Mesothelial cell of epicardium (in vitro differentiated cells): ENCODE measurements around the gene HARS1. TPM values are rescaled to one million over a fixed set of nuclear protein-coding genes. Genes with fewer than 3 reads are reported as not detected.

Experiments used
- DNase-seq, 2 experiments: peaks; one replicate each; pipeline ENCODE4 v3.0.0; 2021; ENCODE audit warnings: low spot score in 2 of 2; ENCODE audit not compliant: unreplicated experiment in 2 of 2
- H3K27ac Mint-ChIP-seq: 2 replicates; pipeline ENCODE4 v1.8.0; 2021; ENCODE audit warnings: mixed read lengths
- H3K27me3 Mint-ChIP-seq: 2 replicates; pipeline ENCODE4 v1.8.0; 2021; ENCODE audit warnings: low read depth, mixed read lengths
- H3K36me3 Mint-ChIP-seq: 2 replicates; pipeline ENCODE4 v1.8.0; 2021; ENCODE audit warnings: mixed read lengths
- H3K4me1 Mint-ChIP-seq: 2 replicates; pipeline ENCODE4 v1.8.0; 2021; ENCODE audit warnings: mixed read lengths
- H3K4me3 Mint-ChIP-seq: 2 replicates; pipeline ENCODE4 v1.8.0; 2021; ENCODE audit warnings: mild to moderate bottlenecking, moderate library complexity, mixed read lengths
- H3K9me3 Mint-ChIP-seq: 2 replicates; pipeline ENCODE4 v1.8.0; 2021; ENCODE audit warnings: mixed read lengths
- CTCF ChIP-seq: fragments of 200-600 bp; sonication (generic); IDR thresholded peaks from one replicate; pipeline ENCODE4 v1.5.0; 2021; ENCODE audit warnings: antibody characterized with exemption; ENCODE audit not compliant: unreplicated experiment
- total RNA-seq: library from RNA; stranded (reverse); gene quantifications from 3 replicates; pipeline ENCODE4 v1.2.1, GENCODE V29; 2021

Gene HARS1
- total RNA-seq, 1 donor from 2014 or later, result 76.9 TPM

GRCh38 chr5:140700177-140701144 lies 9.3 kb upstream of the HARS1 start, which contains the start of gene ZMAT2:
TSS of gene ZMAT2 (plus strand) at chr5:140700447. CDS start at chr5:140700461, 14 bp downstream.
- Mint-ChIP-seq H3K4me3 (peak within 1 kb of the TSS; percentile 98), H3K27ac (peak within 1 kb of the TSS; percentile 93), H3K27me3 (no peaks in the 10 kb centered on the region), H3K36me3 (peaks cover 50% of the 10 kb centered on the region), H3K4me1 (peaks cover 22% of the 10 kb centered on the region), H3K9me3 (no peaks in the 10 kb centered on the region)
- DNase-seq, result peak; percentile 82 to 87
- TF ChIP-seq CTCF, result no peak

GRCh38 chr5:140696891-140697492 lies 5.8 kb upstream of the HARS1 start:
- peaks cover 31% of the 10 kb centered on the region for H3K4me1 Mint-ChIP-seq
- H3K9me3 Mint-ChIP-seq, result no peaks in the 10 kb centered on the region
- H3K4me3 Mint-ChIP-seq, result no peak overlapping the region
- no peak for DNase-seq
- TF ChIP-seq CTCF, result no peak
- no peaks in the 10 kb centered on the region for H3K27me3 Mint-ChIP-seq
- peaks cover 37% of the 10 kb centered on the region for H3K36me3 Mint-ChIP-seq
- H3K27ac Mint-ChIP-seq, result no peak overlapping the region

- TF ChIP-seq CTCF, result no peak
- peaks cover 27% of the 10 kb centered on the region for H3K4me1 Mint-ChIP-seq
- no peak for DNase-seq
- no peaks in the 10 kb centered on the region for H3K9me3 Mint-ChIP-seq
- peaks cover 38% of the 10 kb centered on the region for H3K36me3 Mint-ChIP-seq
- no peak overlapping the region for H3K4me3 Mint-ChIP-seq
- no peaks in the 10 kb centered on the region for H3K27me3 Mint-ChIP-seq
- H3K27ac Mint-ChIP-seq, result no peak overlapping the region
Measured at GRCh38 chr5:140694276-140694675, 3.1 kb upstream of the HARS1 start.

GRCh38 chr5:140690376-140690932 lies 716 bp downstream of the HARS1 start:
- Mint-ChIP-seq H3K4me3 (peak overlapping the region; percentile 98), H3K36me3 (peaks cover 10% of the 10 kb centered on the region), H3K9me3 (no peaks in the 10 kb centered on the region), H3K27ac (peak overlapping the region; percentile 98), H3K4me1 (peaks cover 27% of the 10 kb centered on the region), H3K27me3 (no peaks in the 10 kb centered on the region)
- no peak for TF ChIP-seq CTCF
- DNase-seq, result no peak

GRCh38 chr5:140678993-140679392 lies 12.2 kb downstream of the HARS1 start:
- Mint-ChIP-seq H3K27me3 (no peaks in the 10 kb centered on the region), H3K4me3 (no peak overlapping the region), H3K9me3 (no peaks in the 10 kb centered on the region), H3K4me1 (no peaks in the 10 kb centered on the region), H3K36me3 (peaks cover 39% of the 10 kb centered on the region), H3K27ac (no peak overlapping the region)
- TF ChIP-seq CTCF, result no peak
- no peak for DNase-seq
